ENCODE results near the gene LORICRIN.

LORICRIN gene

GRCh38 chr1:153307221-153307600 lies 47.7 kb downstream of the LORICRIN start:
- no peak for TF ChIP-seq CTCF (IDR thresholded peaks at IDR 0.05; ENCODE audit: low read length, missing control alignments)
- DNase-seq (ENCODE audit: low read depth) = no peak

GRCh38 chr1:153308540-153308939 lies 49.1 kb downstream of the LORICRIN start:
- no peak overlapping the region for H3K4me3 ChIP-seq (replicated peaks; ENCODE audit: low read depth, low read length)
- no peak for TF ChIP-seq CTCF (IDR thresholded peaks at IDR 0.05; ENCODE audit: low read length, missing control alignments)
- no peak for DNase-seq (ENCODE audit: low read depth)

More at GRCh38 chr1:153307221-153307600, 47.7 kb downstream of the LORICRIN start:
- H3K4me3 ChIP-seq (replicated peaks; ENCODE audit: low read depth, low read length) = no peak overlapping the region

GRCh38 chr1:153309441-153309840 lies 50.0 kb downstream of the LORICRIN start:
- TF ChIP-seq CTCF (IDR thresholded peaks at IDR 0.05; ENCODE audit: low read length, missing control alignments) = no peak
- DNase-seq (ENCODE audit: low read depth) = no peak
- no peak overlapping the region for H3K4me3 ChIP-seq (replicated peaks; ENCODE audit: low read depth, low read length)

- H3K4me3 ChIP-seq (replicated peaks; ENCODE audit: low read depth, low read length) = no peak overlapping the region
- TF ChIP-seq CTCF (IDR thresholded peaks at IDR 0.05; ENCODE audit: low read length, missing control alignments) = no peak
- DNase-seq (ENCODE audit: low read depth) = no peak
These were observed 51.0 kb downstream of the LORICRIN start for GRCh38 chr1:153310526-153310925.
